PC-9 (cell line): ENCODE measurements around the gene CLMN. TPM values are rescaled to one million over a fixed set of nuclear protein-coding genes. Genes with fewer than 3 reads are reported as not detected.
"Not testable (repeated sequence)": the region's sequence is repeated elsewhere in the genome, so short reads cannot be mapped to it uniquely, and the experiment has no call there.

Source experiments
- BruUV-seq: library from RNA; stranded (reverse); fragments of 400-500 nt; replicated peaks from 2 replicates; lab custom pipeline; 2021; lab: Mats Ljungman, UMichigan
- CTCF ChIA-PET: fragments of 300-600 bp; sonication (Branson Sonifier 250); formaldehyde crosslinking; loops from one replicate; lab custom pipeline; 2022; ENCODE audit warnings: antibody characterized with exemption; lab: Charles Lee
- POLR2A ChIA-PET: fragments of 300-600 bp; sonication (Branson Sonifier 250); formaldehyde crosslinking; loops from one replicate; lab custom pipeline; 2022; ENCODE audit warnings: antibody characterized with exemption; ENCODE audit not compliant: unreplicated experiment; lab: Charles Lee
- DNase-seq, 2 experiments: peaks; one replicate each; pipeline versions ENCODE4 v3.0.0 to v3.0.0-alpha.2; 2015 to 2022; ENCODE audit warnings: mixed read lengths in 1 of 2
- H2AFZ ChIP-seq: fragments of 200-600 bp; sonication (generic); 2 replicates; pipeline ENCODE4 v1.8.1; 2017; ENCODE audit warnings: antibody characterized with exemption
- H3F3A ChIP-seq: fragments of 200-600 bp; sonication (generic); 2 replicates; pipeline ENCODE4 v1.8.1; 2017; ENCODE audit warnings: antibody characterized with exemption, mild to moderate bottlenecking, low read depth; ENCODE audit not compliant: insufficient read depth
- H3K27ac ChIP-seq: fragments of 200-600 bp; sonication (generic); 2 replicates; pipeline ENCODE4 v1.6.1; 2016; ENCODE audit warnings: mixed run types
- H3K27me3 ChIP-seq: fragments of 200-600 bp; sonication (generic); 2 replicates; pipeline ENCODE4 v1.6.1; 2016; ENCODE audit warnings: low read depth, mixed run types; ENCODE audit not compliant: insufficient read depth
- H3K36me3 ChIP-seq: fragments of 200-600 bp; sonication (generic); 2 replicates; pipeline ENCODE4 v1.6.1; 2016; ENCODE audit warnings: low read depth, mixed run types
- H3K4me1 ChIP-seq: fragments of 200-600 bp; sonication (generic); replicated peaks from 2 replicates; pipeline ENCODE4 v1.6.1; 2016; ENCODE audit warnings: mixed run types; ENCODE audit not compliant: insufficient read depth
- H3K4me2 ChIP-seq: fragments of 200-600 bp; sonication (generic); 2 replicates; pipeline ENCODE4 v1.6.1; 2017; ENCODE audit warnings: mixed run types
- H3K4me3 ChIP-seq: fragments of 200-600 bp; sonication (generic); 2 replicates; pipeline ENCODE4 v1.6.1; 2016; ENCODE audit warnings: mixed run types
- H3K79me2 ChIP-seq: fragments of 200-600 bp; sonication (generic); 2 replicates; pipeline ENCODE4 v1.6.1; 2017; ENCODE audit warnings: low read depth, mixed run types
- H3K9me2 ChIP-seq: fragments of 200-600 bp; sonication (generic); 2 replicates; pipeline ENCODE4 v1.8.1; 2017; ENCODE audit warnings: mild to moderate bottlenecking; ENCODE audit not compliant: insufficient read depth
- H3K9me3 ChIP-seq: fragments of 200-600 bp; sonication (generic); 2 replicates; pipeline ENCODE4 v1.8.1; 2016; ENCODE audit warnings: low read depth; ENCODE audit not compliant: insufficient read depth
- H4K20me1 ChIP-seq: fragments of 200-600 bp; sonication (generic); 2 replicates; pipeline ENCODE4 v1.8.1; 2017; ENCODE audit not compliant: insufficient read depth
- CTCF ChIP-seq: fragments of 200-600 bp; sonication (generic); conservative IDR thresholded peaks from 2 replicates; pipeline ENCODE4 v1.6.1; 2017; ENCODE audit warnings: mixed run types, antibody characterized with exemption, mild to moderate bottlenecking, moderate library complexity
- EZH2 ChIP-seq: fragments of 200-600 bp; sonication (generic); IDR thresholded peaks from 2 replicates; pipeline ENCODE4 v1.8.0; 2017; ENCODE audit warnings: antibody characterized with exemption, low read depth
- intact Hi-C: fragments of 100-400 bp; cut with micrococcal nuclease; formaldehyde crosslinking; loops from one replicate; pipeline ENCODE4 v1.10.0; 2022; ENCODE audit not compliant: unreplicated experiment
- total RNA-seq: library from RNA; stranded (reverse); gene quantifications from 2 replicates; pipeline ENCODE4 v1.2.3, GENCODE V29; 2021

The CLMN gene
- total RNA-seq, 1 experiment from 2014 or later = 15.8 TPM

DNA sequence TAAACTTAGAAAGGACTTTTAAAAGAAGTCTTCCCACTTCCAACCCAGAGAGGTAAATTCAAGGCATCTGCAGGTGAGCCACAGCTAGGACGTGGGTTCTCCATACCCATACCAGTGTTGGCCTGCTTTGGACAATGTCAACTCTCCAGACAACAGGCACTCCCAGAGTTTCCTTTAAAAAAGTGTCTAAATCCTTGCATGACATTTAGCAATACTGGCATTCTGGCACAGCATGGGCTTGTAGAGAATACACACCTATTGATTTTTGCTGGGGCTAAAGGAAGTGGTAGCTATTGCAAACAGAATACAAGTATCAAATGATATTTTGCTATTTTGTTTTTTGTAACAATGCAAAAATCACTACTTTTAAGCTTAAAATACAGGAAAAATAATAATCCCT, 136.6 kb downstream of the CLMN start:
- H2AFZ ChIP-seq = no peak overlapping the region
- no peak for DNase-seq

DNA sequence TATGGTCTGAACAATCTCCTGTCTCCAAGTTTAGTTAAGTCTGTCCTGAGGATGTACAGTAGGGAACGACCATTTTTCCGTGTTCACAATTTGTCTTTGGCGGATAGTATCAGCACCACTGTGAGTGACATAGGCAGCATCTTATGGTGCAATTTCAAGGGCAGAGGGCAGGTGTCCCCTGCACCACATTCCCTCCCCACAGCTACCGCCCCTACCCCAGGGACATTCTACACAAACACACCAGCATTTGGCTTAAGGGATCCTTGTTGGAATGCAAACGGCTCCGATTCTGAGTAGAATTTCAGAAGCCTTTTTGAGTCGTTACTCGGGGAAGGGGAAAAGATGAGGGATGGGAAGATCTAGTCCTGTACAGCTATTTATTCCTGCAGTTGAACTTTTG, 137.3 kb downstream of the CLMN start:
- H3K4me2 ChIP-seq = no peak overlapping the region
- no peaks in the 10 kb centered on the region for H3K9me3 ChIP-seq
- no peaks in the 10 kb centered on the region for H4K20me1 ChIP-seq
- no peaks in the 10 kb centered on the region for H3K79me2 ChIP-seq
- H3K36me3 ChIP-seq = no peaks in the 10 kb centered on the region
- POLR2A ChIA-PET = no interaction called here
- H3K4me3 ChIP-seq = no peak overlapping the region
- no peaks in the 10 kb centered on the region for H3K4me1 ChIP-seq
- TF ChIP-seq CTCF (no peak), EZH2 (no peak)
- no peak overlapping the region for H2AFZ ChIP-seq
- CTCF ChIA-PET = no interaction called here
- H3F3A ChIP-seq = no peaks in the 10 kb centered on the region
- intact Hi-C loops = no loop called here
- no peak overlapping the region for H3K27ac ChIP-seq
- no TSS peak for BruUV-seq
- no peaks in the 10 kb centered on the region for H3K27me3 ChIP-seq
- H3K9me2 ChIP-seq = no peaks in the 10 kb centered on the region
- DNase-seq = no peak

More for the DNA sequence above, 136.6 kb downstream of the CLMN start:
- Histone ChIP-seq H3K27me3 (no peaks in the 10 kb centered on the region), H3K79me2 (no peaks in the 10 kb centered on the region), H4K20me1 (no peaks in the 10 kb centered on the region), H3K4me2 (no peak overlapping the region), H3F3A (no peaks in the 10 kb centered on the region), H3K9me2 (no peaks in the 10 kb centered on the region), H3K9me3 (no peaks in the 10 kb centered on the region), H3K4me3 (no peak overlapping the region), H3K4me1 (no peaks in the 10 kb centered on the region), H3K36me3 (no peaks in the 10 kb centered on the region), H3K27ac (no peak overlapping the region)
- ChIA-PET CTCF (no interaction called here), POLR2A (no interaction called here)
- intact Hi-C loops = no loop called here
- BruUV-seq = no TSS peak
- TF ChIP-seq CTCF = no peak
- no peak for TF ChIP-seq EZH2

GRCh38 chr14:95180966-95181741, 138.6 kb downstream of the CLMN start:
- no TSS peak for BruUV-seq
- CTCF ChIA-PET = no interaction called here
- POLR2A ChIA-PET = no interaction called here
- H3K79me2 ChIP-seq = no peaks in the 10 kb centered on the region
- H3K27me3 ChIP-seq = no peaks in the 10 kb centered on the region
- H3K4me3 ChIP-seq = no peak overlapping the region
- no peaks in the 10 kb centered on the region for H4K20me1 ChIP-seq
- H3K4me2 ChIP-seq = no peak overlapping the region
- H3K9me2 ChIP-seq = no peaks in the 10 kb centered on the region
- TF ChIP-seq CTCF = no peak
- TF ChIP-seq EZH2 = no peak
- no peaks in the 10 kb centered on the region for H3F3A ChIP-seq
- no peaks in the 10 kb centered on the region for H3K36me3 ChIP-seq
- no peak overlapping the region for H2AFZ ChIP-seq
- no peaks in the 10 kb centered on the region for H3K9me3 ChIP-seq
- intact Hi-C loops = no loop called here
- no peak overlapping the region for H3K27ac ChIP-seq
- H3K4me1 ChIP-seq = no peaks in the 10 kb centered on the region
- no peak for DNase-seq

GRCh38 chr14:95175670-95176069, 144.0 kb downstream of the CLMN start:
- H2AFZ ChIP-seq, CTCF ChIA-PET, H3K4me1 ChIP-seq, BruUV-seq, H3K36me3 ChIP-seq, POLR2A ChIA-PET, H3K4me2 ChIP-seq, intact Hi-C loops, DNase-seq, H3K9me2 ChIP-seq, H3K4me3 ChIP-seq, H3K27me3 ChIP-seq, H4K20me1 ChIP-seq, H3K9me3 ChIP-seq, H3F3A ChIP-seq, H3K79me2 ChIP-seq, H3K27ac ChIP-seq: not testable (repeated sequence)
